B cell (primary cell): Measurements from ENCODE around the gene USP7. TPM values are rescaled to one million over a fixed set of nuclear protein-coding genes. Genes with fewer than 3 reads are reported as not detected.

Experiments
- ATAC-seq: fragments of 200-7000 bp; cut with Tn5 transposase; one replicate; pipeline ENCODE4 v1.10.0; 2021; ENCODE audit warnings: low read depth, mild to moderate bottlenecking, moderate number of reproducible peaks, moderate library complexity
- CTCF ChIA-PET: fragments of 350-600 bp; sonication (Branson Sonifier 250); formaldehyde crosslinking; loops from one replicate; lab custom pipeline; 2021; ENCODE audit warnings: antibody characterized with exemption, inconsistent platforms; lab: Charles Lee
- POLR2A ChIA-PET: fragments of 350-600 bp; sonication (Branson Sonifier 250); formaldehyde crosslinking; loops from one replicate; lab custom pipeline; 2021; ENCODE audit warnings: antibody characterized with exemption; lab: Charles Lee
- DNase-seq: peaks from one replicate; pipeline ENCODE4 v3.0.0; 2013
- H2AFZ ChIP-seq: 2 replicates; pipeline ENCODE4 v1.6.1; 2012; ENCODE audit warnings: mild to moderate bottlenecking, low read depth, low read length; ENCODE audit not compliant: insufficient read depth, poor library complexity, severe bottlenecking
- H3K27ac ChIP-seq, 2 donors: 1 replicate in 1 of 2; 2 replicates in 1 of 2; pipeline ENCODE4 v1.5.1; 2012 to 2013; ENCODE audit warnings: low read length in 2 of 2, mild to moderate bottlenecking in 2 of 2, moderate library complexity in 1 of 2
- H3K27me3 ChIP-seq, 4 experiments: fragments of 200-600 bp in 1 of 4; sonication (generic) in 1 of 4; replicated peaks in 1 of 4; 1 replicate in 2 of 4; 2 replicates in 2 of 4; pipeline versions ENCODE4 v1.6.1 to v1.7.0; 2013 to 2016; ENCODE audit warnings: low read length in 3 of 4, mild to moderate bottlenecking in 2 of 4, mixed read lengths in 1 of 4, moderate library complexity in 1 of 4; ENCODE audit not compliant: insufficient read depth in 4 of 4, control insufficient read depth in 3 of 4; ENCODE audit errors: control extremely low read depth in 1 of 4
- H3K36me3 ChIP-seq, 2 experiments: replicated peaks in 1 of 2; 1 replicate in 1 of 2; 2 replicates in 1 of 2; pipeline versions ENCODE4 v1.6.1 to v1.7.1; 2013; ENCODE audit warnings: low read length in 1 of 2; ENCODE audit not compliant: insufficient read depth in 2 of 2, control insufficient read depth in 1 of 2; ENCODE audit errors: control extremely low read depth in 1 of 2, extremely low read depth in 1 of 2
- H3K4me1 ChIP-seq, 2 donors: fragments of 200-600 bp in 1 of 2; sonication (generic) in 1 of 2; 1 replicate in 1 of 2; 2 replicates in 1 of 2; pipeline versions ENCODE4 v1.5.1 to v1.6.1; 2013 to 2017; ENCODE audit warnings: low read length in 2 of 2; ENCODE audit not compliant: control insufficient read depth in 2 of 2, insufficient read depth in 2 of 2
- H3K4me2 ChIP-seq: replicated peaks from 2 replicates; pipeline ENCODE3; 2012; ENCODE audit warnings: mild to moderate bottlenecking, low read depth, low read length; ENCODE audit not compliant: poor library complexity, severe bottlenecking
- H3K4me3 ChIP-seq, 5 experiments: fragments of 200-600 bp in 1 of 5; sonication (generic) in 1 of 5; 1 replicate in 3 of 5; 2 replicates in 2 of 5; pipeline versions ENCODE4 v1.5.1 to v1.7.0; 2011 to 2016; ENCODE audit warnings: low read length in 4 of 5, mild to moderate bottlenecking in 4 of 5, low read depth in 2 of 5, control low read depth in 1 of 5, moderate library complexity in 1 of 5; ENCODE audit not compliant: insufficient read depth in 1 of 5; ENCODE audit errors: control extremely low read depth in 1 of 5, extremely low read depth in 1 of 5
- H3K79me2 ChIP-seq: fragments of 200-600 bp; sonication (generic); one replicate; pipeline ENCODE4 v1.6.0; 2016; ENCODE audit warnings: low read length; ENCODE audit not compliant: control insufficient read depth, insufficient read depth
- H3K9ac ChIP-seq: fragments of 200-600 bp; sonication (generic); 2 replicates; pipeline ENCODE4 v1.6.1; 2017; ENCODE audit warnings: mild to moderate bottlenecking, low read length, moderate library complexity
- H3K9me3 ChIP-seq, 3 donors: one replicate each; pipeline versions ENCODE4 v1.6.1 to v1.7.1; 2013; ENCODE audit warnings: low read length in 2 of 3; ENCODE audit not compliant: control insufficient read depth in 2 of 3, insufficient read depth in 1 of 3; ENCODE audit errors: control extremely low read depth in 1 of 3
- H4K20me1 ChIP-seq: 2 replicates; pipeline ENCODE4 v1.6.0; 2012; ENCODE audit warnings: mild to moderate bottlenecking, low read length; ENCODE audit not compliant: insufficient read depth, control insufficient read depth, poor library complexity, severe bottlenecking
- H3K27ac Mint-ChIP-seq: one replicate; pipeline ENCODE4 v1.8.0; 2021; ENCODE audit warnings: mixed read lengths
- H3K27me3 Mint-ChIP-seq: one replicate; pipeline ENCODE4 v1.8.0; 2021; ENCODE audit warnings: mixed read lengths
- H3K4me1 Mint-ChIP-seq: one replicate; pipeline ENCODE4 v1.8.0; 2021; ENCODE audit warnings: mixed read lengths
- H3K4me3 Mint-ChIP-seq: one replicate; pipeline ENCODE4 v1.8.0; 2021; ENCODE audit warnings: mixed read lengths
- H3K9me3 Mint-ChIP-seq: one replicate; pipeline ENCODE4 v1.8.0; 2022; ENCODE audit warnings: mixed read lengths; ENCODE audit not compliant: insufficient read depth
- EZH2 ChIP-seq: IDR thresholded peaks from 2 replicates; pipeline ENCODE4 v1.6.1; 2012; ENCODE audit warnings: borderline replicate concordance, low read depth, mild to moderate bottlenecking, moderate library complexity, low read length; ENCODE audit not compliant: insufficient read depth, poor library complexity, severe bottlenecking
- WGBS: methylation state at CpG from one replicate; pipeline ENCODE4 v1.1.5; 2013; ENCODE audit warnings: missing lambda C conversion rate; ENCODE audit not compliant: insufficient coverage; 5-methylcytosine and 5-hydroxymethylcytosine counted together
- intact Hi-C: fragments of 100-400 bp; cut with micrococcal nuclease; formaldehyde crosslinking; loops from one replicate; pipeline ENCODE4 v1.10.0; 2022
- polyA plus RNA-seq: library from polyadenylated mRNA; depleted of rRNA; stranded (reverse); fragments of >200 nt; gene quantifications from 2 replicates; pipeline ENCODE4 v1.2.3, GENCODE V29; 2012
- total RNA-seq, 2 donors: library from RNA; stranded (reverse); fragments of 120-200 nt in 1 of 2; gene quantifications; 1 replicate in 1 of 2; 2 replicates in 1 of 2; pipeline versions ENCODE4 v1.2.3 to v1.2.4, GENCODE V29; 2013 to 2022
- TF ChIP-seq, protein P1 (sequence below): fragments of 200-600 bp; IDR thresholded peaks from one replicate; pipeline ENCODE4 v1.8.0; 2022; ENCODE audit warnings: antibody characterized with exemption, mild to moderate bottlenecking

Gene USP7
- total and polyA plus RNA-seq, 2 donors (not counting 1 experiment from before 2014, with no cell fraction given): 27.4 to 223 TPM

DNA sequence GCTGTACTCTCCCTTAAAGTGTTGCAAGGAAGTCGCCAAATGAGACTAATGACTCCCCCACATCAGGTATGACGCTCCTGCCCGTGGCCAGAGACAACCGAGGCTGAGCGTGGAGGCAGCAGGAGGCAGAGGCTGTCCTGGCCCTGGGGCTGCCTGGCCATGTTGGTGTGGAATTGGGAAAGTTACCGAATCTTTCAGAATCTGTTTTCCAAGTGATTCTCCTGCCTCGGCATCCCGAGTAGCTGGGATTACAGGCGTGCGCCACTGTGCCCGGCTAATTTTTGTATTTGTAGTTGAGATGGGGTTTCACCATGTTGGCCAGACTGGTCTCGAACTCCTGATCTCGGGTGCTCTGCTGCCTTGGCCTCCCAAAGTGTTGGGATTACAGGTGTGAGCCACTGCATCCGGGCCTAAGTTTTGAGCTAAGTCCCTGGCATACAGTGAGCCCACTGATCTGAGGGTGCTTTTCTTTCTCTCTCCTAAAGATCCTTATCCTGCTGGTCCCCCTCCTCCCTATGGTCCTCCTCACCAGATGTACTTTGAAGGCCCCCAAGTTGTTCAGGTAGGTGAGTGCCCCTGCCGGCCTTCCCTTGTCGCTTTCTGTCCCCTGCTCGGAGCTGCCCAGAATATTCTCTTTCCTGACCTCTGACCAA is 80.9 kb downstream of the USP7 start:
- 92% methylated on average over 17 of the region's 17 CpGs for WGBS
- Histone ChIP-seq H4K20me1 (peaks cover 7% of the 10 kb centered on the region), H3K9ac (no peak overlapping the region), H3K4me1 (peaks cover 0 to 18% of the 10 kb centered on the region in 2 donors), H3K4me3 (no peak overlapping the region), H3K27me3 (peaks cover 0 to 11% (median 5%) of the 10 kb centered on the region in 4 experiments), H3K27ac (no peak overlapping the region), H3K79me2 (peaks cover 3% of the 10 kb centered on the region), H2AFZ (no peak overlapping the region), H3K36me3 (no peaks in the 10 kb centered on the region), H3K4me2 (no peak overlapping the region), H3K9me3 (no peaks in the 10 kb centered on the region)
- H3K4me3 Mint-ChIP-seq: no peak overlapping the region
- POLR2A ChIA-PET: no interaction called here
- ATAC-seq (no peak), DNase-seq (no peak)
- CTCF ChIA-PET: interaction anchor here (0.6 to 5.7 kb wide), 5 partner anchors 7 to 310 kb away, joined by 3 to 46 read pairs (median 3); no protein-coding TSS in a partner anchor
- H3K27me3 Mint-ChIP-seq: peaks cover 17% of the 10 kb centered on the region
- H3K4me1 Mint-ChIP-seq: peaks cover 17% of the 10 kb centered on the region
- no peaks in the 10 kb centered on the region for H3K9me3 Mint-ChIP-seq
- H3K27ac Mint-ChIP-seq: peak overlapping the region; percentile 3
- intact Hi-C loops: loop anchor here (5.0 kb wide), 1 partner anchor 86 kb away; the partner anchor contains the start of genes PMM2 and TMEM186
- TF ChIP-seq, protein P1, sequence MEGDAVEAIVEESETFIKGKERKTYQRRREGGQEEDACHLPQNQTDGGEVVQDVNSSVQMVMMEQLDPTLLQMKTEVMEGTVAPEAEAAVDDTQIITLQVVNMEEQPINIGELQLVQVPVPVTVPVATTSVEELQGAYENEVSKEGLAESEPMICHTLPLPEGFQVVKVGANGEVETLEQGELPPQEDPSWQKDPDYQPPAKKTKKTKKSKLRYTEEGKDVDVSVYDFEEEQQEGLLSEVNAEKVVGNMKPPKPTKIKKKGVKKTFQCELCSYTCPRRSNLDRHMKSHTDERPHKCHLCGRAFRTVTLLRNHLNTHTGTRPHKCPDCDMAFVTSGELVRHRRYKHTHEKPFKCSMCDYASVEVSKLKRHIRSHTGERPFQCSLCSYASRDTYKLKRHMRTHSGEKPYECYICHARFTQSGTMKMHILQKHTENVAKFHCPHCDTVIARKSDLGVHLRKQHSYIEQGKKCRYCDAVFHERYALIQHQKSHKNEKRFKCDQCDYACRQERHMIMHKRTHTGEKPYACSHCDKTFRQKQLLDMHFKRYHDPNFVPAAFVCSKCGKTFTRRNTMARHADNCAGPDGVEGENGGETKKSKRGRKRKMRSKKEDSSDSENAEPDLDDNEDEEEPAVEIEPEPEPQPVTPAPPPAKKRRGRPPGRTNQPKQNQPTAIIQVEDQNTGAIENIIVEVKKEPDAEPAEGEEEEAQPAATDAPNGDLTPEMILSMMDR: no peak
- no peak for TF ChIP-seq EZH2

DNA sequence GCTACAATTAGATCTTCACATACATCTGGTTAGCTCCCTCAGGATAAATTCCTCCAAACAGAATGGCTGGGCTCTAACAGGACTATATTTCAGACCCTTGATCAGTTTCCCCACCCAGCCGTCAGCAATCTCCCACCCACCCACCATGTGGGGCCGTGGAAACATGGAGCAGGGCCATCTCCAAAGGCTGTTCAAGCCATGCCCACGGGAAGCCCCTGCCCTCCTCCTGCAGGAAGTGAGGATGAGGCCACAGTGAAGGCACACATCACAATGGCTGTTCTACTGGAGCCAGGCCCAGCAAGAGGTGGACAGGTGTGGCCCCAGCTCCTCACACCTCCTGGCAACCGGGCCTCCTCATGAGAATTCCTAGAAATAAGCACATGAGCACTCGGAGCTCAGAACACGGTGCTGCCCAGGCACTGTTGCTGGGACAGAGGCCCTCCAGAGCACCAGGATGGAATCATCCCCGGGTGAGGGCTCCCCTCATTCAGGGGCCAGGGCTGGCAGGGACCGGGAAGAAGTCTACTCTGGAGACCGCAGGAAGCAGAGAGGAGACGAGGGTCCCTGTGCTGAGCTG is 81.6 kb downstream of the USP7 start, which contains the start of gene LITAFD:
Gene LITAFD, plus strand, starts transcription at position 311 of the 577 bp plus-strand sequence. CDS start 2,005 bp downstream, outside the sequence.
- H3K9ac ChIP-seq: no peak within 1 kb of the TSS
- H3K79me2 ChIP-seq: peaks cover 3% of the 10 kb centered on the region
- H3K27ac Mint-ChIP-seq: peak within 1 kb of the TSS; percentile 3
- H2AFZ ChIP-seq: no peak within 1 kb of the TSS
- no peak within 1 kb of the TSS for H3K4me3 ChIP-seq
- DNase-seq (no peak), ATAC-seq (no peak)
- 92% methylated on average over 9 of the region's 10 CpGs for WGBS
- POLR2A ChIA-PET: no interaction called here
- H3K36me3 ChIP-seq: no peaks in the 10 kb centered on the region
- peaks cover 17% of the 10 kb centered on the region for H3K4me1 Mint-ChIP-seq
- H3K27me3 ChIP-seq: peaks cover 0 to 11% (median 5%) of the 10 kb centered on the region in 4 experiments
- H3K27me3 Mint-ChIP-seq: peaks cover 17% of the 10 kb centered on the region
- peaks cover 0 to 18% of the 10 kb centered on the region in 2 donors for H3K4me1 ChIP-seq
- no peaks in the 10 kb centered on the region for H4K20me1 ChIP-seq
- CTCF ChIA-PET: interaction anchor here (0.6 to 5.7 kb wide), 11 partner anchors 8 to 309 kb away, joined by 3 to 46 read pairs (median 13); partner anchors contain the start of gene CARHSP1
- H3K9me3 Mint-ChIP-seq: no peaks in the 10 kb centered on the region
- no peak for TF ChIP-seq EZH2
- TF ChIP-seq, protein P1: no peak
- intact Hi-C loops: loop anchor here (5.0 kb wide), 1 partner anchor 85 kb away; the partner anchor contains the start of genes PMM2 and TMEM186
- no peak within 1 kb of the TSS for H3K4me2 ChIP-seq
- no peak within 1 kb of the TSS for H3K27ac ChIP-seq
- no peaks in the 10 kb centered on the region for H3K9me3 ChIP-seq
- H3K4me3 Mint-ChIP-seq: no peak within 1 kb of the TSS
